NB4 (cell line): ENCODE measurements around the gene EVI2A.

Experiments used
- DNase-seq: peaks from one replicate; pipeline ENCODE4 v3.0.0; 2010; ENCODE audit warnings: low read depth
- H3K4me3 ChIP-seq: one replicate; pipeline ENCODE4 v1.5.1; 2011; ENCODE audit warnings: mild to moderate bottlenecking, low read depth, low read length, moderate library complexity
- MYC ChIP-seq: IDR thresholded peaks from 2 replicates; pipeline ENCODE4 v1.6.1; 2011; ENCODE audit warnings: low read depth, low read length
- POLR2A ChIP-seq: IDR thresholded peaks from 2 replicates; pipeline ENCODE4 v1.6.1; 2011; ENCODE audit warnings: mild to moderate bottlenecking; ENCODE audit not compliant: insufficient read length; ENCODE audit errors: extremely low read depth
- TF ChIP-seq, protein P1 (sequence below): IDR thresholded peaks from 2 replicates; pipeline ENCODE4 v1.6.1; 2011; ENCODE audit warnings: low read depth, low read length
- TF ChIP-seq, protein P2 (sequence below): IDR thresholded peaks from one replicate; pipeline ENCODE4 v1.5.1; 2012; ENCODE audit warnings: low read depth, low read length

EVI2A gene, protein sequence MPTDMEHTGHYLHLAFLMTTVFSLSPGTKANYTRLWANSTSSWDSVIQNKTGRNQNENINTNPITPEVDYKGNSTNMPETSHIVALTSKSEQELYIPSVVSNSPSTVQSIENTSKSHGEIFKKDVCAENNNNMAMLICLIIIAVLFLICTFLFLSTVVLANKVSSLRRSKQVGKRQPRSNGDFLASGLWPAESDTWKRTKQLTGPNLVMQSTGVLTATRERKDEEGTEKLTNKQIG

DNA sequence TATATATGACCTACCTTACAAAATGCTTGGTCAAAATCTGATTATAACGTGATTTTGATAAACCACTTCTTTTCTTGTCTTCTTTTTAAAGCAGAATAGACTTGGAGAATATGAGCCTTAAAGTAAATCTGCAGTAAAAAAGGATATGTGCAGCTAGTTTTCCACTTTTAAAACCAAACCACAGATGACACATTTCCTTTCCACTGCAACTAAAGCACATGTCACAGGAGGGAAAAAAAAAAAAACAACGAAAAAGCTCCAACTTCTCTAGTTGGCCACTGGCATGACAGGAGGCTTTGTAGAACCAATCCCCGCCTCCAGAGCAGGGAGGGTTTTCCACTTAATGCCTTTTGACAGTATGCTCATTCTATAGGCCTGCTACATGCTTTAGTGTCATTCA is at the start of gene EVI2A:
Gene EVI2A (minus strand): TSS at position 142 of the 400 bp plus-strand sequence. CDS start 2,609 bp downstream, outside the sequence.
- TF ChIP-seq, protein P1, sequence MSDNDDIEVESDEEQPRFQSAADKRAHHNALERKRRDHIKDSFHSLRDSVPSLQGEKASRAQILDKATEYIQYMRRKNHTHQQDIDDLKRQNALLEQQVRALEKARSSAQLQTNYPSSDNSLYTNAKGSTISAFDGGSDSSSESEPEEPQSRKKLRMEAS = peak; percentile 98
- peak; percentile 95 for TF ChIP-seq MYC
- TF ChIP-seq POLR2A = no peak
- peak within 1 kb of the TSS; percentile 79 for H3K4me3 ChIP-seq
- peak; percentile 95 for DNase-seq

DNA sequence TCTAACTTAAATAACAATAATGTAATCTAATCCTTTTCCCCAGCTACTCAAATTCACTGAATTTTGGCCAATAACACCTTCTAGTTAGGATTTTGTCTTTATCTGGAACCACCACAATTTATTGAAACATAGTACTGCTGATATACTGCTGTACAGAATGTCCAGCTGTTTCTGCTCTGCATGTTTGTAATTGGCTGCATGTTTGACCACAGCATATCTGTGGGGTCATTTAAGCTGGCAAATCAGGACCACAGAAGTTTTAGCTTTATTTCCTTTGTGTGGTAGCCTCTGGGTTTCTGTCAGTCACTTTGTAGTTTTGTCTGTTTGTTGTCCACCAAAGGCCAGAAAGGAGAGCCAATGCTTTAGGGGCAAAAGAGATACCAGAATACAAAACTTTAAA is 47.8 kb upstream of the EVI2A start:
- TF ChIP-seq MYC (no peak), POLR2A (no peak)
- TF ChIP-seq, protein P1 = no peak
- TF ChIP-seq, protein P2, sequence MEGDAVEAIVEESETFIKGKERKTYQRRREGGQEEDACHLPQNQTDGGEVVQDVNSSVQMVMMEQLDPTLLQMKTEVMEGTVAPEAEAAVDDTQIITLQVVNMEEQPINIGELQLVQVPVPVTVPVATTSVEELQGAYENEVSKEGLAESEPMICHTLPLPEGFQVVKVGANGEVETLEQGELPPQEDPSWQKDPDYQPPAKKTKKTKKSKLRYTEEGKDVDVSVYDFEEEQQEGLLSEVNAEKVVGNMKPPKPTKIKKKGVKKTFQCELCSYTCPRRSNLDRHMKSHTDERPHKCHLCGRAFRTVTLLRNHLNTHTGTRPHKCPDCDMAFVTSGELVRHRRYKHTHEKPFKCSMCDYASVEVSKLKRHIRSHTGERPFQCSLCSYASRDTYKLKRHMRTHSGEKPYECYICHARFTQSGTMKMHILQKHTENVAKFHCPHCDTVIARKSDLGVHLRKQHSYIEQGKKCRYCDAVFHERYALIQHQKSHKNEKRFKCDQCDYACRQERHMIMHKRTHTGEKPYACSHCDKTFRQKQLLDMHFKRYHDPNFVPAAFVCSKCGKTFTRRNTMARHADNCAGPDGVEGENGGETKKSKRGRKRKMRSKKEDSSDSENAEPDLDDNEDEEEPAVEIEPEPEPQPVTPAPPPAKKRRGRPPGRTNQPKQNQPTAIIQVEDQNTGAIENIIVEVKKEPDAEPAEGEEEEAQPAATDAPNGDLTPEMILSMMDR = no peak
- no peak for DNase-seq

DNA sequence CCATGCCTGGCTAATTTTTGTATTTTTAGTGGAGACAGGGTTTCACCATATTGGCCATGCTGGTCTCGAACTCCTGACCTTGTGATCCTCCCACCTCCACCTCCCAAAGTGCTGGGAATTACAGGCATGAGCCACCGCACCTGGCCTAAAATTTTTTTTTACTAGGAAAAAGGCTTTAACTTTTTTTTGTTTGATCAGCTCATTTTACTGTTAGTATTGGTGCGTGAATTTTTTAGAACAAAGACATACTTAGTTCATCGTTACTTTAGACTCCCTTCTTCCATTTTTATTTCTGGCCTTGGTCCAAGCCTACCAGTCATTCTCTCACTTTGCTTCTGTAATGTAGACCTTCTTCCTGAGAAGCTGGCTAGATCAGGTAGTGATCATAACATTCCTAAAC is 44.7 kb upstream of the EVI2A start:
- TF ChIP-seq MYC (no peak), POLR2A (no peak)
- TF ChIP-seq, protein P2 = no peak
- TF ChIP-seq, protein P1 = no peak
- DNase-seq = no peak
- H3K4me3 ChIP-seq = no peak overlapping the region

More for the DNA sequence above, 47.8 kb upstream of the EVI2A start:
- H3K4me3 ChIP-seq = no peak overlapping the region

DNA sequence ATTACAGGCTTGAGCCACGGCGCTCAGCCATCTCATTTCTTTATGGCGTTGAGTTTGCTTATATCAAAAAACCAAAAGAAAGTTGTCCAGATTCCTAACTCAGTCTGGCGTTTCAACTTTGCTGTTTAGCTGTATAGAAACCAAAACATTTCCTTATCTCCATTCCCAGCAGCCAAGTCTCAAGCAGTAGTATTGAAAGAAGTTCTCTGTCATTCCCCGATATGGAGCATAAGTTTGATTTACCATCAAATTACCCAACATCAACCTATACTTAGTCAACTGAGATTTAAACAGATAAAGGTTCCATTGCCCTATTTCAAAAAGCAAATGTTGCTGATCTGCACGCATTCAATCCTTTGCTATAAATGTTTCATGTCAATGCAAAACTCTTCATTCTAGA is 42.6 kb upstream of the EVI2A start:
- TF ChIP-seq POLR2A = no peak
- TF ChIP-seq, protein P2 = no peak
- TF ChIP-seq, protein P1 = no peak
- no peak for TF ChIP-seq MYC
- H3K4me3 ChIP-seq = no peak overlapping the region
- no peak for DNase-seq

DNA sequence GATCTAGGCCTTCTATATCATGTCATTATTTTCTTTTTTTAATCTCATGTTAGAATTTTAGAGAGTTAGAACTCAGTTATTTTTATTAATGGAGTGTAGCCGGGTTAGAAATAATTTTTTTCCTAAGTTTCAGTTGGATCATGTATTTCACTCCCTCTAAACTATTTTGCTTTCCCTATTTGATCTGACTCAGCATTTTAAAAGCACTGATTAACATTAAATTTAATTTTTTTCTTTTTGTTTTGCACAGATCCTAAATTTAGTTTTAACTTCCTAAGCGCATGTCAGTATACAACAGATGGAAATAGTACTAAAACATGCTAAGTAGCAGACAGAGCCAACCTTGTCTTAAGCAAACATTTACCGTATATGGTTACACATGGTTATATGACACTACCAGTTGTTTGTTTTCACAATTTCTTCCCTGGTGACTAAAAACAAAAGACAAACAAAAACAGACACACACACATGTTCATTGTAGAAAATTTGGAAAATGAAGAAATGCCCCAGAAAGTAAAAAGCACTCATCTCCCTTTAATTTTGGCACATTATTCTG is 36.5 kb upstream of the EVI2A start:
- no peak overlapping the region for H3K4me3 ChIP-seq
- TF ChIP-seq, protein P2 = no peak
- TF ChIP-seq POLR2A = no peak
- TF ChIP-seq, protein P1 = no peak
- TF ChIP-seq MYC = no peak
- no peak for DNase-seq

DNA sequence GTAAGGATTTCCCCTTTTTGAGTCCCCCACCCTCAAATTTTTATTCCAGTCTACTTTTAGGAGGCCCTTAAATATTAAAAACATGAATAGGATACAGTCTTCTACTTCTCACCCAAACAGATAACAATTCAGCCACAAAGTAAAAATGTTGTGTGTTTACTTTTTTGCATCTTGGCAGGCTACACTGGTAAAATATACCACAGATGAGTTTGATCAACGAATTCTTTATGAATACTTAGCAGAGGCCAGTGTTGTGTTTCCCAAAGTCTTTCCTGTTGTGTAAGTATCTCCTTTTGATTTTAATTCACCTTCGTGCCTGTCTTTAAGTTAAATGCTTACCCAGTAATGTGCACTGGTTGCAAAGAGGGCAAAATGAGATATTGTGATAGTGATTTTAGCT is 35.7 kb upstream of the EVI2A start:
- TF ChIP-seq, protein P1 = no peak
- TF ChIP-seq MYC (no peak), POLR2A (no peak)
- TF ChIP-seq, protein P2 = no peak

More for the DNA sequence above, 35.7 kb upstream of the EVI2A start:
- no peak for DNase-seq
- H3K4me3 ChIP-seq = no peak overlapping the region
